ENCODE measurements around the gene GTF3C2.
"Not testable (repeated sequence)": the region's sequence is repeated elsewhere in the genome, so short reads cannot be mapped to it uniquely, and the experiment has no call there.

The GTF3C2 gene

DNA sequence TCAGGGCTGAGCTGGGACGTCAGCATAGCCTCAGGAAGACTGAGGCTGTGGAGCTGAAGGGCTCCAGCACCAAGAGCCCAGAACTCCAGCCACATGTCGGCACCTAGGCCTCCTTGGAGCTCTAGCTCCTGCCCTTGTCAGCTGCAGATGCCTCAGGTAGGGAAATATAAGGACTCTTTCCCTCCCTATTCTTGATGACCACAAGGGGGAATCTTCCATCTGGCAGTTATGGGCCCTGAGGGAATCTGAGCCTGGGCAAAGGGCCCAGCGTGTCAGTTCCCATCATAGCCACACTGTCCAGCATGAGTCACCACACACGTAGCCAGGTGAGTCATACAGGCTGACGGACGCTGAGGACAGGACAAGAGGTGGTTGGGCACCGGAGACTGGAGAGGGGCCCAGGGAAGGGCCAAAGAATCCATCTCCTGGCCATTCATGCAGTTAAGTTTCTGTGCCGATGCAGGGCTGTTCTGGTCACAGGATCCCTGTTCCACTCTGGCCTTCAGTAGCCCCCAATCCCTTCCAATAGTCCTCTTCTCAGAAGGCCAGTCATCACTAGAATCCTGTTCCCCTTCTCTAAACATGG, 35.5 kb downstream of the GTF3C2 start:
- DNase-seq (ENCODE audit: low read depth in 2 of 2): no peak

DNA sequence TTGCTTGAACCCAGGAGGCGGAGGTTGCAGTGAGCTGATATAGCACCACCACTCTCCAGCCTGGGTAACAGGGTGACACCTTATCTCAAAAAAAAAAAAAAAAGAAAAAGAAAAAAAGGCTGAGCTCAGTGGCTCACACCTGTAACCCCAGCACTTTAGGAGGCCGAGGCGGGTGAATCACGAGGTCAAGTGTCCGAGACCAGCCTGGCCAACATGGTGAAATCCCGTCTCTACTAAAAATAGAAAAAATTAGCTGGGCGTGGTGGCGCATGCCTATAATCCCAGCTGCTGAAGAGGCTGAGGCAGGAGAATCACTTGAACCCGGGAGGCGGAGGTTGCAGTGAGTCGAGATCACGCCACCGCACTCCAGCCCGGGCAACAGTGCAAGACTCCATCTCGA, 36.7 kb downstream of the GTF3C2 start:
- DNase-seq (ENCODE audit: low read depth in 2 of 2): not testable (repeated sequence)

DNA sequence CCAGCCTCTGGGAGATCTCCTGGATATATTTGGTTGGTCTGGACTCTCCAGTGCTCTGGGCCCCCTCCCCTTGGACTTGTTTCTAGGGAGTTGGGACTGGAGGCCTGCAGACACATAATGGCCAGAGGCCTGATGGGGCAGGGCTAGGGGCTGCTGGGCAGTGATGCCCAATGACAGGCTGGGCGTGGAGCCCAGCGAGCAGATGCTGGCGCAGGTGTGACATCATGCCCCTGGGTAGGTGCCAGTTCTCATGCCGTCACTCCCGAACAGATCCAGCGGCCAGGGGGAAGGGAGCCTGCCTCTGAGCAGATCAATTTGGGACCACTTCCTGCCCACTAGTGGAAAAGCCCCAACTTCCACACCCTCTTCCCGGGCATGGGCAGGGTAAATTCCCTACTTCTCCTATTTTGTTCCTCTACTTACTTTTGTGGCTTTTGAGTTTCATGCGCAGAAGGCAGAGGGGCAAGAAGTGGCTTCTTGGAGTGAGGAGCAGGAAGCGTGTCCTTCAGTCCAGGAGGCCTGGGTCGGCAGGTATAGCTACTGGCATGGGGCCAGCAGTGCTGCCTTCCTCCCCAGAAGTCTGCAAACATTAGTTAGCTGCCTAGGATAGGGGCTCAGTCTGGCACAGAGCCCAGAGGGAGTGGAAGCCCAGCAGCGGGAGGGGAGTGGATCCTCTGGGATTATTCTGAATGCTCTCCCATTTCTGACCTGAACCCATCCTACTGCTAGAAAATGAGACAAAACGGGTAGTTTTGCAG, 39.7 kb downstream of the GTF3C2 start:
- DNase-seq (ENCODE audit: low read depth in 2 of 2): no peak

DNA sequence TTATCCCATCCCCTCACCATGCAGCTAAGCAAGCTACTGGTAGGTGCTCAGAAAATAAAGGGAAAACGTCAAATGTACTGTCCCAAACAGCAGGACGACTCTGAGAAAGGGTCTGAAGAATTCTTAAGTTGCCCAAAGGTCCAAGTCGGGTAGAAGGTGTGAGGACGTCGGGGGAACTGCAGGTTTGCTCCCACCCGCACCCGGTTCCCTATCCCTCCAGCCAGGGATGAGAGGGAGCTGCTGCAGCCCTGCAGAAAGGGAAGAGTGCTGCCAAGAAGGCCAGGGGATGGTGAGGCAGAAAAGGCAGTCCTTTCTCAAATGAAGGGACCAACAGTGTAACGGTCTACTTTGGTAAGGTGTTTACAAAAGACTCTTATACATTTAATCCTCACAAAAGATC, 41.4 kb downstream of the GTF3C2 start:
- no peak for DNase-seq (ENCODE audit: low read depth in 2 of 2)

DNA sequence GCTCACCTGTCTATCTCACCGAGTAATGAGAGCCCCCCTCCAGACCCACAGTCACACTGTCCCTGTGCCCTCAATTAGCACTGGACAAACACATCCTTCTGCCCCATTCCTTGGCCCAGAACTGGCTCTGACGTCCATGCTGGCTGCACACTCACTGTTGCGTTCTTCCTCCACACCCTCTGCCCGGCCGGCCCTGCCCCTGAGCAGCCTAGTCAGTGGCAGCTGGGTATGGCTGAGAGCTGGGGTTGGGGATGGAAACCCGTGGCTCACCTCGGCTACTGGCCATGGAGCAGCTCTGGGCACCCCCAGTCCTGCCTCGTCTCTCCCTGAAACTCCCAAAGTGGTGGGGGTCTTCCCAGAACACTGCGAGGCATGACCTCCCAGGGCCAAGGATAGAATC, 41.9 kb downstream of the GTF3C2 start:
- no peak for DNase-seq (ENCODE audit: low read depth in 2 of 2)

DNA sequence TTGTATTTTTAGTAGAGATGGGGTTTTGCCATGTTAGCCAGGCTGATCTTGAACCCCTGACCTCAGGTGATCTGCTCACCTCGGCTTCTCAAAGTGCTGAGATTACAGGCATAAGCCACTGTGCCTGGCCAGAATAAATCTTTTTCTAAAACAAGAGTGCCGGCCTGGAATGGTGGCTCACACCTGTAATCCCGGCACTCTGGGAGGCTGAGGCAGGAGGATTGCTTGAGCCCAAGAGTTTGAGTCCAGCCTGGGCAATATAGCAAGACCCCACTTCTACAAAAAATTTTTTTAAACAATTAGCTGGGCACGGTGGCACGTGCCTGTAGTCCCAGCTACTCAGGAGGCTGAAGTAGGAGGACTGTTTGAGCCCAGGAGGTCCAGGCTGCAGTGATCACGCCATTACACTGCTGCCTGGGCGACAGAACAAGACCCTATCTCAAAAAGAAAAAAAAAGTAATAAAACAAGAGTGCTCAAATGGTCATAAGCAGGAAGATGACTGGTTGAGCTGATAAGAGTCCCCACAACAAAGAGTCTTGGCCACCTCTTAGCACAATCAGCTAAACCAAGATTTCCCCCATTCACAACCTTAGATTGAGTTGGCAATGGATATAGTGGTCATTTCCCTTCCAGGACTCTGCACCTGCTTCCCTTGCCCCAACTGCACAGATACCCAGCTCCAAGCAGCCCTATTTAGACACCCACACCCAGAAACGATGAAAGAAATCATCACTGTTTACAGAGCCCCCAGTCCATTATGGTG, 42.5 kb downstream of the GTF3C2 start:
- DNase-seq (ENCODE audit: low read depth in 2 of 2): no peak

DNA sequence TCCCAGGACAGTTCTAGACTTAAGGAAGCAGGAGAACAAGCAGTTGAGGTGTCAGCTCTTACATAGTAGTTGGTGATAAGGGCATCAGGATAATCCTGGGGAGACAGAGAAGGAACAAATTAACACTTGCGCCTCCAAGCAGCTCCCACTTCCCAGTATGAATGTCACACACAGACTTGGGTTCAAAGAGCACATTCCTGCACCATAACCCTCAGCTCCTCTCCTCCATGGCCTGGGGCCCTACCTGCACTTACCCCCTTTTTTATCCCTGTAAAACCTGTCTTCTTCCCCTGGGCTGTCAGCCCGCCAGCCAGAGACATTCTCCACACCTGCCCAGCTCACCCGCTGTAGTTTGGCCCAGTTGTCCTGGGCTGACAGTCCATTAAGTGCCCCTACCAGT, 44.4 kb downstream of the GTF3C2 start:
- DNase-seq (ENCODE audit: low read depth in 2 of 2): no peak

DNA sequence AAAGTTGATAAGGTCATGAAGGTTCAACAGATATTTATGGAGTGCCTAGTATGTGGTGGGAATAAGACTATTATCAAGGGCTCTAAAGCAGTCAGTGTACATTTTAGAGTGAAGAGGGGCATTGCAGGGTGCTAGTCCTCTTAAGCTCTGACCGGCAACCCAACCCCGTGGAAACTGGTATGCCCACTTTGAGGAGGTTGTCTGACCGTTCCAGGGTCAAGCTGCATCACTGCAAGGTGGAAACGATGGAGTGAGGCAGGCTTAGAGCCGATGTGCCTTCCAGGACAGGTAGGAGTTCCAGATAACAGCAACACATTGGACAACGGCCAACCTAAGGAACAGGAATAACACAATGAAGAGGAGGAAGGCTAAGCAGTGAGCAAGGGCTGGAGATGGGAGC, 46.9 kb downstream of the GTF3C2 start:
- DNase-seq (ENCODE audit: low read depth in 2 of 2): no peak

DNA sequence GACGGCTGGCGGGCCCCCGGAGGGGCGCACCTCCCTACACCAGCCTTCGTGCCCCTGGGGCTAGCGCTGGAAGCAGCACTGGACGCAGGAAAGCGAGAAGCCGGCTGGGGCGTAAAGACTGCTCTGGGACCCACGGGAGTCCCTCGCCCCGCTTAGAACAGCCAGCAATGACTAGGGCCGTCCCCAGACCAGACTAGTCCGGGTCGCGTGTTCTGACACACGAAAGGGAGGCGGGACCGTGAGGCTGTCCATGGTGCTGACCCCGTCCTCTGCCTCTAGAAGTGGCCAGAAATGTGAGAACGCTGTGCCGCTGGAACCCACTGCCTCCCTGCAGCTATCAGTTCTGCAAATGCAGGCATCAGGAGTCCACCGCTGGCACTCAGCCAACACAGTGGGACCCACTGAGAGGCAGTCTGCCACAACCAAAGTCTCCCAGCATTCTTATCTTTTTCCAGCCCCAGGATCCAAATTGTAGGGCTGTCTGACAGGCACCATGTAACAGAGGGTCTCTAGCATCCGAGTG, 48.1 kb downstream of the GTF3C2 start, which contains the start of gene UCN:
Gene UCN, minus strand, starts transcription at position 87 of the 523 bp plus-strand sequence. CDS start 550 bp downstream, outside the sequence.
- no peak for DNase-seq (ENCODE audit: low read depth in 2 of 2)

DNA sequence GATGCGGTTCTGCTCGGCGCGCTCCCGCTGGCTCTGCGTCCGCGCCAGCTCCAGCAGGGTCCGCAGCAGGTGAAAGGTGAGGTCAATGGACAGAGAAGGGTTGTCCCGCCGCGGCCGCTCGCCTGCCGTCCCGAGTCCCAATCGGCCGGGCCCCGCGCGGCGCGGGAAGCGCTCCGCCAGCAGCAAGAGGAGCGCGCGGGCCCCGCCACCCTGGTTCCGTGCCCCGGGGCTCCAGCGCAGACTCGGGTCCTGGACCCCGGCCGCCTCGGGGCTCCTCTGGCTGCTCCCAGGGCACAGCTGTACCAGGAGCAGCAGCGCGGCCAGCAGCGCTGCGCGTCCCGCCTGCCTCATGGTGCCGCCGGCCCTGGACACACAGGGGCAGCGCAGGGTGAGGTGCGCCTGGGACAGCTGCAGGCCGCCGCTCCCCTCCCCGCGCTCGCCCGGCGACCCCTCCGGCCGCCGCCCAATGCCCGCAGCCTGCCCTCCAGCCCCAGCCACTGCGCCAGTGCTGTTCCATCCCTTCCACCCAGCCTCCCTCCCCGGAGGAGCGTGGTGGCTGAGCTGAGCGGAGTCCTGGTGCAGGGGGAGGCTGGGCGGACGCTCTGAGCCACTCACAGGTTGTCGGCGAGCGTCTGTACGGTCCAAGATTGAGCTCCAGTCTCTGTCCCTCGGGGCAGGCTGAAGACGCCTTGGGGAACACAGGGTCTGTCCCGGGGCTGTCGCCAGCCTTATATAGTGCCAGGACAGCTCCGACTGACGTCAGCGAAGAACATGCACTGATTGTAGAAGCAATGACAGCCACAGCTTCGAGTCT, 48.8 kb downstream of the GTF3C2 start:
- no peak for DNase-seq (ENCODE audit: low read depth in 2 of 2)

DNA sequence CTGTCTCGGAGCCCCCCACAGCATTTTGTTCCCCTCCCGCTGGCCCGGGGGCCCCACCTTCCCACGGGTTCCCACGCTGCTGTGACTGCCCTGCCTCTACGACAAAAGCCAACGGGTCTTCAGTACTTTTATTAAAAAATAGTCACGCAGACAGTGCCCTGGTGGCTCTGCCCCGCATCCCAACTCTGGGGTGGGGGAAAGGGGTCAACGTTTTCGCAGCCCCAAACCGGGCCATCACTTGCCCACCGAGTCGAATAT, 49.3 kb downstream of the GTF3C2 start:
- DNase-seq (ENCODE audit: low read depth in 2 of 2): no peak

DNA sequence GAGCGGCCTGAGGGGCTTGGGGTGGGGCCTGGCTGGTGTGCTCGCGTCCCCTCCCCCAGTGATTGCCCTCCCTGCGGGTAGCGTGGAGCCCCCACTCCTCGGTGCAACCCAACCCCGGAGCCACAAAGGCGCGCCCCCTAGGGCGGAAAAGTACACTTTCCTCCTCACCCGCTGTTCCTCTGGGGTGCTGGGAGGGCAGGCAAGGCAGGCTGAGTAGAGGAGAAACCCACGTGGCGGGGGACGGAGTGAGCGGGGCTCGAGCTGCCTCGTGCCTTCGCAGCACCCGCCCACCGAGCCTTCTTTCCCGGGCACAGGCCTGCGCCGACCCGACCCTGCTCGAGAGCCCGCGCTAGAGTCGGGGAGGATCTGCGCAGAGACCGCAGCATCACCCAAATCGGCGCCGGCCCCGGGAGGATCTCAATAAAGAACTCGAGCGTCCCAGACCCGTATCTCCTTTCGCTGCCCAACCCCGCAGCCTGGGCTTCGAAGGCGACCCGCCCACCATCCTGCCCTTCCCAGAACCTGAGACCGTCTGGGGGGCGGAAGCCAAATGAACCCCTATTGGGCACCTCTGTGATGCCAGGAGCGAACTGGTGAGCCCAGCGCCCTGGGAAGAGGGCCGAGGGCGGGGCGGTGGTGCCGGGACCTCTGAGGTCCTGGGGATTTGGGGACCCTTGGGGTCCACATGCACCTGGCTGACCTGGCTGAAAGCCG, 49.8 kb downstream of the GTF3C2 start:
- DNase-seq (ENCODE audit: low read depth in 2 of 2): peak in 1 of 2 donors; percentile 26

DNA sequence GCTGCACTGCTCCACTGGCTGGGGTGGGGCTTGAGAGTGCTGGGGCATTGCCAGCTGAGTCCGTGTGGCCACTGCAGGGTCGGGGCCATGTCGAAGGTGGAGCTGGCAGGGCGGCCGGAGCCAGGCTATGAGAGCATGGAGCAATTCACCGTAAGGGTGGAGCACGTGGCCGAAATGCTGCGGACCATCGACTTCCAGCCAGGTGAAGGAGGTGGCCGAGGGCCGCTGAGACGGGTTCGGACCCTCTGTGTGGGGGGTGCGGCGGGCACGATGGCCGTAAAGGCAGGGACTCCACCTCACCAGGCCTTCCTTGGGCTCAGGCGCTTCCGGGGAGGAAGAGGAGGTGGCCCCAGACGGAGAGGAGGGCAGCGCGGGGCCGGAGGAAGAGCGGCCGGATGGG, 50.4 kb downstream of the GTF3C2 start:
- no peak for DNase-seq (ENCODE audit: low read depth in 2 of 2)

DNA sequence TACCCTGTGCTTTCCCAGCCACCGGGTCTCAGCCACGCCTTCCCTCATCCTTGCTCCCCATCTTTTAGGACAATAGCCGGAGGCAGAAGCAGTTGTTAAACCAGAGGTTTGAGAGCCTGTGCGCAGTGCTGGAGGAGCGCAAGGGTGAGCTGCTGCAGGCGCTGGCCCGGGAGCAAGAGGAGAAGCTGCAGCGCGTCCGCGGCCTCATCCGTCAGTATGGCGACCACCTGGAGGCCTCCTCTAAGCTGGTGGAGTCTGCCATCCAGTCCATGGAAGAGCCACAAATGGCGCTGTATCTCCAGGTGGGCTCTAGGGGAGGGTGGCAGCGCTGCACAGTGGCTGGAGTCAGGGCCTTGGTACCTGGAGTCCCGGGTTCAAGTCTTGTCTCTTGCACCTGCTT, 51.0 kb downstream of the GTF3C2 start:
- DNase-seq (ENCODE audit: low read depth in 2 of 2): no peak

DNA sequence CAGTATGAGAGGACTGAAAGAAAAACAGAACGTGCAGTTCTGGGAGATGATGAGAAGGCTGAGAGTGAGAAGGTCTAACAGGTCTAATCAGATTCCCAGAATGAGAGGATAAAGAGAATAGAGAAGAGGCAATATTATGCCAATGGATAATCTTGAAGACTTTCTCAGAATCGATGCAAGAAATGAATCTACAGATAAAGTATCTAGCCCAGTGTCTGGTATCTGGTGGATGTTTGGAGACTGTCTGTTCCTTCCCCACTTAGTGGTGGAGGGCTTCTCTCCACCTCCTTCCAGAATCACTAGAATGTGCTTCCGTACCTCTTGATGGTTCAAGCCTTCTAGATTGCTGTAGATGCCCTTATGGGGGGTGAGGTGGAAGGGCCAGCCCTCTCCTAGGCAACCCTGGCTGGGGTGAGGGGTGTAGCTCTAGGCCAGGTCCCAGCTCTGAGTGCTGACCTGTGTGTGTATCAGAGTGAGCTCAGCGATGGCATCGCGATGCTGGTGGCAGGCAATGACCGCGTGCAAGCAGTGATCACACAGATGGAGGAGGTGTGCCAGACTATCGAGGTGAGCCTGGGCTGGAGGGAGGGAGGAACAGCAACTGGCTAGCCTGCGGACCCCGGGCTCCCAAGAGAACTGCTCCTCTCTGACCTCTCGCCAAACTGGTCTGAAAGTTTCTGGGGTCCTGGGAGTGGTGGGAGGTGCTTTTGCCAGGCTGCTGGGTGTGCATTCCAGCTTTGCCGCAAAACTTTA, 51.9 kb downstream of the GTF3C2 start:
- DNase-seq (ENCODE audit: low read depth in 2 of 2): no peak

DNA sequence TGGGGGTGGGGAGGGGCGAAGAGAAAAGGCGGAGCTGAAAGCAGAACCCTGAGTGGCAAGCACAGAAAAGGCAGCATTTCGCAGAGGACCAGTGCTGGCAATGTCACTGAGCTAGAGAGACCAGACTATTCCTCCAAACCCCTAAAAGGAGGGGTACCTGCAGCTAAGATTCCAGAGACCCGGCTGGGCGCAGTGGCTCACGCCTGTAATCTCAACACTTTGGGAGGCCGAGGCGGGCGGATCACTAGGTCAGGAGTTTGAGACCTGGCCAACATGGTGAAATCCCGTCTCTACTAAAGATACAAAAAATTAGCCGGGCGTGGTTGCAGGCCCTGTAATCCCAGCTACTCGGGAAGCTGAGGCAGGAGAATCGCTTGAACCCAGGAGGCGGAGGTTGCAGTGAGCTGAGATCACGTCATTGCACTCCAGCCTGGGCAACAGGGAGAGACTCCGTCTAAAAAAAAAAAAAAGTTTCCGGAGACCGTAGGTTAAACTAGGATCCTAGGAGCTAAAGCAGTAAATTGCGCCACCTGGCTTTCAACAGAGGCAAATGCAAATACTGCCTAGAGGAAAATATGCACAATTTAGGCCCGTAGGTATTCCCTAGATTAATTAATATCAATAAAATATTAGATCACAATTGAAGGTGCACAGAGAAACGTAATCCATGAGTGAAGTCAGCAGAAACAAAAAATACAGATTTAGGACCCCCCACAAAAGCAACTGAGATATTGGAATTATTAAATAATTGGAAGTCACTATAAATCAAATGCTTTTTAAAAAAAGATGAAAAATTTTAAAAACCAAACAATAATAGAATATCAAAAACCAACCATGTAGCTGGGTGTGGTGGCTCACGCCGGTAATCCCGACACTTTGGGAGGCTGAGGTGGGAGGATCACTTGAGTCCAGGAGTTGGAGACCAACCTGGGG, 53.2 kb downstream of the GTF3C2 start:
- no peak for DNase-seq (ENCODE audit: low read depth in 2 of 2)

DNA sequence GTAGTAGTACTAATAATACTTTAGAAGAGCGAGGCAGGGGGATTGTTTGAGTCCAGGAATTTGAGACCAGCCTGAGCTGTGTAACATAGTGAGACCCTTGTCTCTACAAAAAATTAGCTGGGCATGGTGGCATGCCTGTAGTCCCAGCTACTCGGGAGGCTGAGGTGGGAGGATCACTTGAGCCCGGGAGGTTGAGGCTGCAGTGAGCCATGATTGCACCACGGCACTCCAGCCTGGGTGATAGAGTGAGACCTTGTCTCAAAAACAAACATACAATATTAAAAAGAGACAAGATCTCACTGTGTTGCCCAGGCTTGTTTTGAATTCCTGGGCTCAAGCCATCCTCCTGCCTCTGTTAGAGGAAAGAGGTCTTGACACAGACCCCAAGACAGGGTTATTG, 56.0 kb downstream of the GTF3C2 start:
- not testable (repeated sequence) for DNase-seq (ENCODE audit: low read depth in 2 of 2)

DNA sequence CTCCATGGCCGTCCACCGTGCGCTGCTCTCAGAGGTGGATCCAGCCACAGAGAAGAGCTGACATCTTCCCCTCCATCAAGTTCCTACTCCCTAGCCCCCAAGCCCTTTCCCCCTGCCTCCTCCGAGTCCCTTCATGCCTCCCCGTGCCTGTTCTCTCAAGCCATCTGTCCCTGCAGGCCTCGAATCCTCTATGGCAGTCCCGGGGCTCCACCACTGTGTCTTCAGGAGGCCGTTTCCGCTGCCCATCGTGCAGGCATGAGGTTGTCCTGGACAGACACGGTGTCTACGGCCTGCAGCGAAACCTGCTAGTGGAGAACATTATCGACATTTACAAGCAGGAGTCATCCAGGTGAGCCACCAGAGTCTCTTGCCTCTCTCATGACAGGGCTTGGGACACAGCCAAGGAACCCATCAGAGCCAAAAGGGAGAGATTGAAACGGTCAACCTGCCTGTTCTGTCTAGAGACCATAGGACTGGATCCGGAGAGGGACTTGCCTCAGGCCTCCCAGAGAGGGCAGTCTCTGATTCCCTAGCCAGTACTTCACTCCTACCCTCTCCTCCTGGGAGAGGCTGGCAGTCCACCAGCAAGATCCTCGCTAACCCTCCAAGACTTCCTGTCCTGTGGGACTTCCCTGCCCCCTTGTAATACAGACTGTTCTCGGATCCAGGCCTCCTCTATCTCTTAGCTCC, 58.0 kb downstream of the GTF3C2 start:
- DNase-seq (ENCODE audit: low read depth in 2 of 2): no peak

DNA sequence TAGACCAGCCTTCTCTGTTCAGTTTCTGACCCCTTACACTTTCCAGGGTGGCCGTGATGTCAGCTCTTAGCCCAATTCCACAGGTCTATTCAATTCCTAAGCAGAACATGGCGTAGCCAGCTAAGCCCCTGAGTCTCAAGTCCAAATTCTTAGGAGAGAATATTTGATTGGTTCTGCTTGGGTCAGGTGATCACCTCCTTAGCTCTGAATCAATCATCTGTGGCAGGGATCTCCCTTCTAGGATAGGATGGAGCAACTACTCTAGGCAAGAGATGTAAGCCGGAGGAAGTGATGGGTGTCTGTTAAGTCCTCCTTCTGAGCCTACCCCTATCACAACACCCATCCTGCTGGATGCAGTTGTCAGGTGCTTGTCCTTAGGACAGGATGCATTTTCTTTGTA, 59.4 kb downstream of the GTF3C2 start:
- no peak for DNase-seq (ENCODE audit: low read depth in 2 of 2)

Data from stimulated activated CD8-positive, alpha-beta memory T cell treated with anti-CD3 and anti-CD28 coated beads, Interleukin-15, amount 100 ng/mL, for 4 hours (primary cell).